ENCODE data around the gene TEX44.

Gene TEX44

DNA sequence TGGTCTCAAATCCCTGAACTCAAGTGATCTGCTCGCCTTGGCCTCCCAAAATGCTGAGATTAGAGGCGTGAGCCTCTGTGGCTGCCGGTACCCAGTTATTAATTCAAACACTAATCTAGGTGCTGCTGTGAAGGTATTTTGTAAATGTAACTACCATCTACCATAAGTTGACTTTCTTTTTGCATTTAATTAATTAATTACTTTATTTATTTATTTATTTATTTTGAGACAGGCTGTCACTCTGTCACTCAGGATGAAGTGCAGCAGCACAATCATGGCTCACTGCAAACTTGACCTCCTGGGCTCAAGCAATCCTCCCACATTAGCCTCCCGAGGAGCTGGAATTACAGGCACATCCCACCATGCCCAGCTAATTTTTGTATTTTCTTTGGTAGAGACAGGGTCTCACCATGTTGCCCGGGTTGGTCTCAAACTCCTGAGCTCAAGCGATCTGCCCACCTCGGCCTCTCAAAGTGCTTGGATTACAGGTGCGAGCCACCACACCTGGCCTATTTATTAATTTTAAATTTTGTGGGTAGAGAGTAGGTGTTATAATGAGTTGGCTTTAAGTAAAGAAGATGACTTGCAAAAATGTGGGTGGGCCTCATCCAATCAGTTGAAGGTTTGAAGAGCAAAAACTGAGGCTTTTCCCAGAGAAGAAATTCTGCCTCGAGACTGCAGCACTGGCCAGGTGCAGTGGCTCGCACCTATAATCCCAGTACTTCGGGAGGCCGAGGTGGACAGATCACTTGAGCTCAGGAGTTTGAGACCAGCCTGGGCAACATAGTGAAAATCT lies 45.2 kb upstream of the TEX44 start:
- no peak overlapping the region for H3K4me3 ChIP-seq (ENCODE audit: low read length)
- no peak overlapping the region for H3K4me2 ChIP-seq (ENCODE audit: low read length)
- TF ChIP-seq EZH2phosphoT487 (IDR thresholded peaks at IDR 0.05; ENCODE audit: low read depth), result no peak
- TF ChIP-seq, protein P1, sequence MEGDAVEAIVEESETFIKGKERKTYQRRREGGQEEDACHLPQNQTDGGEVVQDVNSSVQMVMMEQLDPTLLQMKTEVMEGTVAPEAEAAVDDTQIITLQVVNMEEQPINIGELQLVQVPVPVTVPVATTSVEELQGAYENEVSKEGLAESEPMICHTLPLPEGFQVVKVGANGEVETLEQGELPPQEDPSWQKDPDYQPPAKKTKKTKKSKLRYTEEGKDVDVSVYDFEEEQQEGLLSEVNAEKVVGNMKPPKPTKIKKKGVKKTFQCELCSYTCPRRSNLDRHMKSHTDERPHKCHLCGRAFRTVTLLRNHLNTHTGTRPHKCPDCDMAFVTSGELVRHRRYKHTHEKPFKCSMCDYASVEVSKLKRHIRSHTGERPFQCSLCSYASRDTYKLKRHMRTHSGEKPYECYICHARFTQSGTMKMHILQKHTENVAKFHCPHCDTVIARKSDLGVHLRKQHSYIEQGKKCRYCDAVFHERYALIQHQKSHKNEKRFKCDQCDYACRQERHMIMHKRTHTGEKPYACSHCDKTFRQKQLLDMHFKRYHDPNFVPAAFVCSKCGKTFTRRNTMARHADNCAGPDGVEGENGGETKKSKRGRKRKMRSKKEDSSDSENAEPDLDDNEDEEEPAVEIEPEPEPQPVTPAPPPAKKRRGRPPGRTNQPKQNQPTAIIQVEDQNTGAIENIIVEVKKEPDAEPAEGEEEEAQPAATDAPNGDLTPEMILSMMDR (IDR thresholded peaks at IDR 0.05; ENCODE audit: low read depth, low read length), result no peak

DNA sequence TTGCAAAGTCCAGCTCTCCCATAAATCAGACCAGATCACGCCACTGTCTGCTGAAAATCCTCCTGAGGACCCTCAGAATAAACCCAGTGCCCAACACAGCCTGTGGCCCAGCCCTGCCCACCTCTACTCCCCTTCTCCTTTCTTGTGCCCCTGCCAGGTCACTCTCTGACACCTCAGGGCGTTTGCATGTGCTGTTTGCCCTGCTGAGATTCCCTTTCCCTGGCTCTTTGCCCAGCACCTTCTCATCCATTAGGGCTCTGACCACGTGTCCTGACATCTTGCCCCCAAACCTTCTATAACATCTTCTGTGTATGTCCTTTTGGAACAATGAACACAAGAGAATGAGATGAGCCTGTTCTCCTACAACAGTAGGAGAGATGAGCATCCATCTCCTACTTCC lies 43.9 kb upstream of the TEX44 start:
- Histone ChIP-seq H3K9ac (ENCODE audit: low read length) (no peak overlapping the region), H3K36me3 (replicated peaks; ENCODE audit: low read depth, low read length) (no peaks in the 10 kb centered on the region), H3K79me2 (ENCODE audit: low read length) (no peaks in the 10 kb centered on the region), H3K9me3 (ENCODE audit: insufficient read depth, low read length) (peaks cover 7% of the 10 kb centered on the region; the same call in 1 of the 2 replicates), H3K27ac (ENCODE audit: low read length) (no peak overlapping the region), H2AFZ (ENCODE audit: low read depth, low read length) (no peak overlapping the region), H3K4me3 (ENCODE audit: low read length) (no peak overlapping the region), H3K4me1 (ENCODE audit: low read length) (peaks cover 15% of the 10 kb centered on the region), H3K4me2 (ENCODE audit: low read length) (no peak overlapping the region), H4K20me1 (ENCODE audit: insufficient read depth, low read length) (no peaks in the 10 kb centered on the region), H3K27me3 (ENCODE audit: low read depth, low read length) (no peaks in the 10 kb centered on the region)
- TF ChIP-seq EZH2phosphoT487 (IDR thresholded peaks at IDR 0.05; ENCODE audit: low read depth), result no peak
- TF ChIP-seq, protein P1 (IDR thresholded peaks at IDR 0.05; ENCODE audit: low read depth, low read length), result no peak

More for the DNA sequence above, 45.2 kb upstream of the TEX44 start:
- H3K9ac ChIP-seq (ENCODE audit: low read length), result no peak overlapping the region
- H2AFZ ChIP-seq (ENCODE audit: low read depth, low read length), result no peak overlapping the region
- peaks cover 15% of the 10 kb centered on the region for H3K4me1 ChIP-seq (ENCODE audit: low read length)
- H3K9me3 ChIP-seq (ENCODE audit: insufficient read depth, low read length), result peaks cover 1% of the 10 kb centered on the region; the same call in 1 of the 2 replicates
- H3K36me3 ChIP-seq (replicated peaks; ENCODE audit: low read depth, low read length), result no peaks in the 10 kb centered on the region
- no peaks in the 10 kb centered on the region for H4K20me1 ChIP-seq (ENCODE audit: insufficient read depth, low read length)
- H3K27ac ChIP-seq (ENCODE audit: low read length), result no peak overlapping the region
- H3K27me3 ChIP-seq (ENCODE audit: low read depth, low read length), result no peaks in the 10 kb centered on the region
- no peaks in the 10 kb centered on the region for H3K79me2 ChIP-seq (ENCODE audit: low read length)

GRCh38 chr2:231549446-231550239 lies 43.0 kb upstream of the TEX44 start:
- no peaks in the 10 kb centered on the region for H3K79me2 ChIP-seq (ENCODE audit: low read length)
- H2AFZ ChIP-seq (ENCODE audit: low read depth, low read length), result no peak overlapping the region
- H3K4me1 ChIP-seq (ENCODE audit: low read length), result peaks cover 15% of the 10 kb centered on the region
- no peaks in the 10 kb centered on the region for H3K36me3 ChIP-seq (replicated peaks; ENCODE audit: low read depth, low read length)
- no peak for TF ChIP-seq EZH2phosphoT487 (IDR thresholded peaks at IDR 0.05; ENCODE audit: low read depth)
- TF ChIP-seq, protein P1 (IDR thresholded peaks at IDR 0.05; ENCODE audit: low read depth, low read length), result no peak
- H3K27me3 ChIP-seq (ENCODE audit: low read depth, low read length), result no peaks in the 10 kb centered on the region
- H4K20me1 ChIP-seq (ENCODE audit: insufficient read depth, low read length), result no peaks in the 10 kb centered on the region
- H3K9me3 ChIP-seq (ENCODE audit: insufficient read depth, low read length), result peaks cover 7% of the 10 kb centered on the region; the same call in 1 of the 2 replicates
- no peak overlapping the region for H3K4me2 ChIP-seq (ENCODE audit: low read length)
- H3K27ac ChIP-seq (ENCODE audit: low read length), result no peak overlapping the region
- H3K9ac ChIP-seq (ENCODE audit: low read length), result no peak overlapping the region
- no peak overlapping the region for H3K4me3 ChIP-seq (ENCODE audit: low read length)

DNA sequence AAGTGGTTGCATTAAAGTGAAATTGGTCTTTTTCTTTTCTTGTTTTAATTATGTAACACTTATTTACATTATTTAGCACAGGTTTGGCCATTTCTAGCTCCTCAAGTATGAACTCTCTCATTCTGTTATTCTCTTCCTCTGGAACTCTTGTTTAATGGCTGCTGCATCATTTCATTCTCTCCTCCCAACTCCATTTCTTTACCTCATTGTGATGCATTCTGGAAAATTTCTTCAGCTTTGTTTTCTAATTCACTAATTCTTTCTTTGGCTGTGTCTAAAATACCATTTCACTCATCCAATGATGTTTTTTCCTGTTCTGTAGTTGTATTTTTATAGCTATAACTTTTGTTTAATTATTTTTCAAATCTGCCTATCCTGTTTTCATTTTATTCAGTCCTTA lies 39.9 kb upstream of the TEX44 start:
- H3K4me2 ChIP-seq (ENCODE audit: low read length), result no peak overlapping the region

More for the DNA sequence above, 39.9 kb upstream of the TEX44 start:
- H3K4me1 ChIP-seq (ENCODE audit: low read length), result peaks cover 9% of the 10 kb centered on the region
- H3K36me3 ChIP-seq (replicated peaks; ENCODE audit: low read depth, low read length), result no peaks in the 10 kb centered on the region
- no peak overlapping the region for H2AFZ ChIP-seq (ENCODE audit: low read depth, low read length)
- H3K27ac ChIP-seq (ENCODE audit: low read length), result no peak overlapping the region
- H3K9me3 ChIP-seq (ENCODE audit: insufficient read depth, low read length), result peaks cover 7% of the 10 kb centered on the region; the same call in 1 of the 2 replicates
- H3K9ac ChIP-seq (ENCODE audit: low read length), result no peak overlapping the region
- H3K4me3 ChIP-seq (ENCODE audit: low read length), result no peak overlapping the region
- no peaks in the 10 kb centered on the region for H4K20me1 ChIP-seq (ENCODE audit: insufficient read depth, low read length)
- TF ChIP-seq EZH2phosphoT487 (IDR thresholded peaks at IDR 0.05; ENCODE audit: low read depth), result no peak
- TF ChIP-seq, protein P1 (IDR thresholded peaks at IDR 0.05; ENCODE audit: low read depth, low read length), result no peak
- H3K79me2 ChIP-seq (ENCODE audit: low read length), result no peaks in the 10 kb centered on the region
- H3K27me3 ChIP-seq (ENCODE audit: low read depth, low read length), result no peaks in the 10 kb centered on the region
